HEK293 (cell line): ENCODE measurements around the gene GTSE1.
A peak's percentile ranks its signal among the peaks of the same experiment; 100 is the strongest.

Experiments
- CTCF ChIA-PET: fragments of 350-600 bp; formaldehyde crosslinking; extraction: SDS; loops from one replicate; lab custom pipeline; 2021; ENCODE audit warnings: antibody characterized with exemption; lab: Yijun Ruan, JAX
- POLR2A ChIA-PET: fragments of 300-600 bp; formaldehyde crosslinking; extraction: SDS; loops from one replicate; lab custom pipeline; 2020; ENCODE audit warnings: antibody characterized with exemption, inconsistent platforms; lab: Yijun Ruan, JAX
- H3K27ac ChIP-seq: fragments of 200-500 bp; sonication (Bioruptor generic); 2 replicates; pipeline ENCODE4 v1.5.1; 2014; ENCODE audit warnings: low read depth, low read length, control low read depth, inconsistent platforms; ENCODE audit errors: extremely low read depth
- H3K36me3 ChIP-seq, 2 experiments: fragments of 200-500 bp in 1 of 2; sonication (Bioruptor generic) in 1 of 2; 1 replicate in 1 of 2; 2 replicates in 1 of 2; pipeline ENCODE4 v1.5.1; 2014 to 2017; ENCODE audit warnings: inconsistent platforms in 2 of 2, low read length in 2 of 2; ENCODE audit not compliant: control insufficient read depth in 2 of 2, insufficient read depth in 1 of 2
- H3K4me1 ChIP-seq: fragments of 200-500 bp; sonication (Bioruptor generic); 2 replicates; pipeline ENCODE4 v1.5.1; 2014; ENCODE audit warnings: mild to moderate bottlenecking, low read length, inconsistent platforms; ENCODE audit not compliant: control insufficient read depth, insufficient read depth
- H3K4me3 ChIP-seq: 2 replicates; pipeline ENCODE4 v1.5.1; 2011; ENCODE audit warnings: low read depth, mild to moderate bottlenecking, control low read depth, low read length, moderate library complexity
- H3K9me3 ChIP-seq: fragments of 200-500 bp; sonication (Bioruptor generic); 2 replicates; pipeline ENCODE4 v1.5.1; 2014; ENCODE audit warnings: low read depth, low read length, inconsistent platforms; ENCODE audit not compliant: control insufficient read depth, insufficient read depth
- BCL11A ChIP-seq: fragments of 450-650 bp; formaldehyde crosslinking; IDR thresholded peaks from 2 replicates; pipeline ENCODE4 v1.5.1; 2016; ENCODE audit warnings: low read depth, missing biosample characterization, missing genetic modification characterization
- GLI4 ChIP-seq: fragments of 450-650 bp; formaldehyde crosslinking; IDR thresholded peaks from 2 replicates; pipeline ENCODE4 v1.5.1; 2016; ENCODE audit warnings: missing biosample characterization, missing genetic modification characterization
- KLF1 ChIP-seq: fragments of 450-650 bp; formaldehyde crosslinking; IDR thresholded peaks from 2 replicates; pipeline ENCODE4 v1.5.1; 2016; ENCODE audit warnings: missing biosample characterization, missing genetic modification characterization
- KLF16 ChIP-seq: fragments of 450-650 bp; formaldehyde crosslinking; IDR thresholded peaks from 2 replicates; pipeline ENCODE4 v1.5.1; 2017; ENCODE audit warnings: missing biosample characterization, missing genetic modification characterization
- KLF9 ChIP-seq: fragments of 450-650 bp; formaldehyde crosslinking; IDR thresholded peaks from 2 replicates; pipeline ENCODE4 v1.5.1; 2016; ENCODE audit warnings: missing biosample characterization, missing genetic modification characterization, low read depth
- TCF7L2 ChIP-seq: IDR thresholded peaks from 2 replicates; pipeline ENCODE4 v1.6.1; 2011; ENCODE audit warnings: low read depth, mild to moderate bottlenecking, inconsistent platforms, low read length, moderate library complexity, borderline replicate concordance
- ZBTB17 ChIP-seq: fragments of 450-650 bp; formaldehyde crosslinking; IDR thresholded peaks from 2 replicates; pipeline ENCODE4 v1.5.1; 2016; ENCODE audit warnings: missing biosample characterization, missing genetic modification characterization
- ZBTB21 ChIP-seq: fragments of 450-650 bp; formaldehyde crosslinking; IDR thresholded peaks from 2 replicates; pipeline ENCODE4 v1.5.1; 2017; ENCODE audit warnings: missing biosample characterization, missing genetic modification characterization
- ZEB2 ChIP-seq: fragments of 450-650 bp; formaldehyde crosslinking; IDR thresholded peaks from 2 replicates; pipeline ENCODE4 v1.5.1; 2016; ENCODE audit warnings: missing biosample characterization, missing genetic modification characterization
- ZNF10 ChIP-seq: fragments of 450-650 bp; formaldehyde crosslinking; IDR thresholded peaks from 2 replicates; pipeline ENCODE4 v1.5.1; 2017; ENCODE audit warnings: missing biosample characterization, missing genetic modification characterization
- ZNF19 ChIP-seq: fragments of 450-650 bp; formaldehyde crosslinking; IDR thresholded peaks from 2 replicates; pipeline ENCODE4; 2016; ENCODE audit warnings: missing biosample characterization, missing genetic modification characterization, low read depth
- ZNF211 ChIP-seq: fragments of 450-650 bp; formaldehyde crosslinking; IDR thresholded peaks from 2 replicates; pipeline ENCODE4 v1.5.1; 2016; ENCODE audit warnings: low read depth, missing biosample characterization, missing genetic modification characterization
- ZNF214 ChIP-seq: fragments of 450-650 bp; formaldehyde crosslinking; IDR thresholded peaks from 2 replicates; pipeline ENCODE4 v1.5.1; 2017; ENCODE audit warnings: missing biosample characterization, mild to moderate bottlenecking, missing genetic modification characterization, borderline replicate concordance
- ZNF398 ChIP-seq: fragments of 450-650 bp; formaldehyde crosslinking; IDR thresholded peaks from 2 replicates; pipeline ENCODE4 v1.5.1; 2017; ENCODE audit warnings: missing biosample characterization, missing genetic modification characterization
- ZNF501 ChIP-seq: fragments of 450-650 bp; formaldehyde crosslinking; IDR thresholded peaks from 2 replicates; pipeline ENCODE4 v1.5.1; 2016; ENCODE audit warnings: missing biosample characterization, missing genetic modification characterization
- ZNF518A ChIP-seq: fragments of 450-650 bp; formaldehyde crosslinking; conservative IDR thresholded peaks from 2 replicates; pipeline ENCODE4 v1.5.1; 2016; ENCODE audit warnings: low read depth, missing biosample characterization, missing genetic modification characterization
- ZNF544 ChIP-seq: fragments of 450-650 bp; formaldehyde crosslinking; IDR thresholded peaks from 2 replicates; pipeline ENCODE4 v1.5.0; 2017; ENCODE audit warnings: missing biosample characterization, missing genetic modification characterization
- ZNF549 ChIP-seq: fragments of 450-650 bp; IDR thresholded peaks from 2 replicates; pipeline ENCODE4 v1.5.1; 2018; ENCODE audit warnings: missing biosample characterization, missing genetic modification characterization, mild to moderate bottlenecking, inconsistent platforms, moderate library complexity
- ZNF596 ChIP-seq: fragments of 450-650 bp; IDR thresholded peaks from 2 replicates; pipeline ENCODE4 v1.5.0; 2018; ENCODE audit warnings: missing biosample characterization, mild to moderate bottlenecking, missing genetic modification characterization, moderate library complexity
- ZNF600 ChIP-seq: fragments of 450-650 bp; formaldehyde crosslinking; IDR thresholded peaks from 2 replicates; pipeline ENCODE4 v1.5.1; 2016; ENCODE audit warnings: missing biosample characterization, missing genetic modification characterization
- ZNF610 ChIP-seq: fragments of 450-650 bp; formaldehyde crosslinking; IDR thresholded peaks from 2 replicates; pipeline ENCODE4 v1.5.1; 2016; ENCODE audit warnings: missing biosample characterization, missing genetic modification characterization, borderline replicate concordance
- ZNF639 ChIP-seq: fragments of 450-650 bp; formaldehyde crosslinking; IDR thresholded peaks from 2 replicates; pipeline ENCODE4 v1.5.1; 2016; ENCODE audit warnings: missing biosample characterization, missing genetic modification characterization
- ZNF768 ChIP-seq: fragments of 450-650 bp; formaldehyde crosslinking; IDR thresholded peaks from 2 replicates; pipeline ENCODE4 v1.5.1; 2018; ENCODE audit warnings: missing biosample characterization, mild to moderate bottlenecking, missing genetic modification characterization
- ZNF777 ChIP-seq: fragments of 450-650 bp; formaldehyde crosslinking; IDR thresholded peaks from 2 replicates; pipeline ENCODE4 v1.5.1; 2017; ENCODE audit warnings: missing biosample characterization, missing genetic modification characterization, borderline replicate concordance
- TF ChIP-seq, protein P1 (sequence below): fragments of 450-650 bp; formaldehyde crosslinking; IDR thresholded peaks from 2 replicates; pipeline ENCODE4 v1.5.1; 2016; ENCODE audit warnings: missing biosample characterization, missing genetic modification characterization

Gene GTSE1

GRCh38 chr22:46250035-46250782, 46.5 kb upstream of the GTSE1 start, which contains the start of gene CDPF1 (continued):
- TF ChIP-seq ZNF777 (tag by site-specific recombination) = 0 out of 2 replicates have a peak, but pooled peaks have one; percentile 34
- TF ChIP-seq GLI4 = 0 out of 2 replicates have a peak, but pooled peaks have one; percentile 20
- TF ChIP-seq ZNF518A = peak; percentile 43; the same call in 1 of the 2 replicates
- no peak for TF ChIP-seq ZNF549 (tag by site-specific recombination)
- TF ChIP-seq ZNF600 (tag by site-specific recombination) = peak; percentile 83
- TF ChIP-seq, protein P1, sequence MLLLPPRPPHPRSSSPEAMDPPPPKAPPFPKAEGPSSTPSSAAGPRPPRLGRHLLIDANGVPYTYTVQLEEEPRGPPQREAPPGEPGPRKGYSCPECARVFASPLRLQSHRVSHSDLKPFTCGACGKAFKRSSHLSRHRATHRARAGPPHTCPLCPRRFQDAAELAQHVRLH (tag by site-specific recombination) = peak; percentile 94
- TF ChIP-seq ZNF596 = 0 out of 2 replicates have a peak, but pooled peaks have one; percentile 12
- TF ChIP-seq ZNF398 = no peak; the same call in 1 of the 2 replicates
- TF ChIP-seq ZNF501 = peak; percentile 67; the same call in 1 of the 2 replicates
- peak; percentile 45; the same call in 1 of the 2 replicates for TF ChIP-seq KLF1 (tag by site-specific recombination)

- peak overlapping the region; percentile 84 for H3K4me3 ChIP-seq
- CTCF ChIA-PET = interaction anchor here (0.6 to 1.1 kb wide), 3 partner anchors 20 to 243 kb away, joined by 3 to 7 read pairs (median 4); no protein-coding TSS in a partner anchor
- no peaks in the 10 kb centered on the region for H3K9me3 ChIP-seq
- peak overlapping the region; percentile 90; the same call in 1 of the 2 replicates for H3K27ac ChIP-seq
- POLR2A ChIA-PET = interaction anchor here (0.6 to 3.9 kb wide), 8 partner anchors 9 to 50 kb away, joined by 3 to 33 read pairs (median 4); partner anchors contain the start of genes GTSE1 and TTC38
- peaks cover 0 to 11% of the 10 kb centered on the region in 2 experiments; a peak in 1 of 3 replicates for H3K36me3 ChIP-seq
- H3K4me1 ChIP-seq = peaks cover 3% of the 10 kb centered on the region; the same call in 1 of the 2 replicates
- 0 out of 2 replicates have a peak, but pooled peaks have one; percentile 1 for TF ChIP-seq ZNF777 (tag by site-specific recombination)
- TF ChIP-seq KLF9 (tag by site-specific recombination) = 0 out of 2 replicates have a peak, but pooled peaks have one; percentile 17
- TF ChIP-seq ZEB2 = no peak
Observed at GRCh38 chr22:46250783-46251125, 45.9 kb upstream of the GTSE1 start.

GRCh38 chr22:46251266-46251665, 45.4 kb upstream of the GTSE1 start:
- H3K27ac ChIP-seq = no peak overlapping the region
- peaks cover 3% of the 10 kb centered on the region; the same call in 1 of the 2 replicates for H3K4me1 ChIP-seq
- H3K36me3 ChIP-seq = peaks cover 0 to 9% of the 10 kb centered on the region in 2 experiments; a peak in 1 of 3 replicates
- no peak for TF ChIP-seq ZNF610
- TF ChIP-seq KLF16 (tag by site-specific recombination) = no peak
- TF ChIP-seq BCL11A (tag by site-specific recombination) = no peak
- no peak for TF ChIP-seq ZBTB21
- no peak for TF ChIP-seq ZNF19 (tag by site-specific recombination)
- no peak for TF ChIP-seq ZBTB17 (tag by site-specific recombination)
- TF ChIP-seq ZNF211 (tag by site-specific recombination) = no peak
- no peak for TF ChIP-seq TCF7L2
- TF ChIP-seq ZNF639 (tag by site-specific recombination) = no peak
- no peak for TF ChIP-seq ZNF768 (tag by site-specific recombination)
- TF ChIP-seq ZNF10 (tag by site-specific recombination) = no peak
- no peak for TF ChIP-seq ZNF544 (tag by site-specific recombination)
- TF ChIP-seq ZNF214 (tag by site-specific recombination) = no peak
- ChIA-PET CTCF (no interaction called here), POLR2A (no interaction called here)
- H3K9me3 ChIP-seq = no peaks in the 10 kb centered on the region
- no peak overlapping the region for H3K4me3 ChIP-seq
